GM19035 (cell line): ENCODE data around the gene CPNE9.

ENCODE experiments used
- ATAC-seq: cut with Tn5 transposase; IDR thresholded peaks from one replicate; pipeline ENCODE4 v1.9.1; 2021; ENCODE audit not compliant: unreplicated experiment

CPNE9 gene

GRCh38 chr3:9703736-9704346 lies at the start of gene CPNE9:
Gene CPNE9 (plus strand): TSS chr3:9703833. CDS start chr3:9703997, 164 bp downstream.
- ATAC-seq, result no peak

- no peak for ATAC-seq
Measured at GRCh38 chr3:9659849-9660248, 43.8 kb upstream of the CPNE9 start.

GRCh38 chr3:9660972-9661371 lies 42.7 kb upstream of the CPNE9 start:
- no peak for ATAC-seq

- no peak for ATAC-seq
Measured at GRCh38 chr3:9664119-9664751, 39.4 kb upstream of the CPNE9 start.

GRCh38 chr3:9666704-9667445 lies 36.8 kb upstream of the CPNE9 start:
- no peak for ATAC-seq

GRCh38 chr3:9669277-9669676 lies 34.4 kb upstream of the CPNE9 start:
- ATAC-seq, result no peak

- ATAC-seq, result no peak
Measured at GRCh38 chr3:9669720-9670432, 33.8 kb upstream of the CPNE9 start.

GRCh38 chr3:9673082-9673481 lies 30.6 kb upstream of the CPNE9 start:
- ATAC-seq, result no peak

- ATAC-seq, result no peak
Measured at GRCh38 chr3:9673752-9674151, 29.9 kb upstream of the CPNE9 start.

- ATAC-seq, result no peak
Measured at GRCh38 chr3:9675736-9676290, 27.8 kb upstream of the CPNE9 start.

- no peak for ATAC-seq
Measured at GRCh38 chr3:9676785-9677184, 26.8 kb upstream of the CPNE9 start.

- ATAC-seq, result no peak
Measured at GRCh38 chr3:9678493-9678892, 25.1 kb upstream of the CPNE9 start.

GRCh38 chr3:9679476-9680080 lies 24.1 kb upstream of the CPNE9 start:
- no peak for ATAC-seq

GRCh38 chr3:9681011-9681722 lies 22.5 kb upstream of the CPNE9 start:
- ATAC-seq, result no peak

GRCh38 chr3:9681723-9682081 lies 21.9 kb upstream of the CPNE9 start:
- no peak for ATAC-seq

GRCh38 chr3:9682096-9682495 lies 21.5 kb upstream of the CPNE9 start:
- no peak for ATAC-seq

- ATAC-seq, result no peak
Measured at GRCh38 chr3:9683426-9683825, 20.2 kb upstream of the CPNE9 start.

- no peak for ATAC-seq
Measured at GRCh38 chr3:9685216-9686049, 18.2 kb upstream of the CPNE9 start.

- no peak for ATAC-seq
Measured at GRCh38 chr3:9686050-9686550, 17.5 kb upstream of the CPNE9 start.
